ENCODE results near the gene DHRS12. TPM values are rescaled to one million over a fixed set of nuclear protein-coding genes. Genes with fewer than 3 reads are reported as not detected.

The DHRS12 gene
- total RNA-seq, 3 donors from 2014 or later (not counting 1 experiment from before 2014, with no cell fraction given), result 7.0 to 11.7 (median 10.4) TPM

DNA sequence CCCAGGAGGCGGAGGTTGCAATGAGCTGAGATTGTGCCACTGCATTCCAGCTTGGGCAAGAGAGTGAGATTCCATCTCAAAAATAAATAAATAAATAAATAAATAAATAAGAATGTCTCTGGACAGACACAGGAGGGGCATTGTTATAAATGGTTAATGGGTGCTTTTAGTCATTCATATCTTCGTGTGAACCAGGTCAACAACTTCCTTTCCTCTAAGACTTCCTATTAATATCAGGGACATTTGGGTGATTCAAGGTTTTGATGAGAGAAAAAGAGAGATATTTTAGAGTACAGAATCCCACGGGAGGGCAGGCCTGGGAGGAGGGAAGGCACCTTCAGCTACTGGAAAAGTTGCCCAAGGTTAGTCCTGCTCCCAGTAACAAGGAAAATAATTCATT lies 23.9 kb downstream of the DHRS12 start:
- Histone ChIP-seq H3K27me3 (ENCODE audit: control insufficient read depth, insufficient read depth, low read length) (no peaks in the 10 kb centered on the region), H3K4me1 (ENCODE audit: control insufficient read depth, insufficient read depth, low read length) (peaks cover 5% of the 10 kb centered on the region), H3K27ac (ENCODE audit: low read length) (no peak overlapping the region), H3K4me3 (ENCODE audit: low read length) (no peak overlapping the region), H3K36me3 (ENCODE audit: control insufficient read depth, insufficient read depth, low read length) (no peaks in the 10 kb centered on the region), H3K9me3 (ENCODE audit: control insufficient read depth, insufficient read depth, low read length) (no peaks in the 10 kb centered on the region)
- Mint-ChIP-seq H3K4me1 (peaks cover 8 to 13% of the 10 kb centered on the region in 2 donors), H3K27me3 (ENCODE audit: low read depth in 2 of 2) (peaks cover 0 to 4% of the 10 kb centered on the region in 2 donors), H3K27ac (no peak overlapping the region), H3K9me3 (no peaks in the 10 kb centered on the region), H3K4me3 (no peak overlapping the region), H3K36me3 (no peaks in the 10 kb centered on the region)
- WGBS (ENCODE audit: insufficient coverage), result 90% methylated on average over 2 of the region's 3 CpGs
- DNase-seq, result no peak
- no peak for ATAC-seq
- TF ChIP-seq, protein P1, sequence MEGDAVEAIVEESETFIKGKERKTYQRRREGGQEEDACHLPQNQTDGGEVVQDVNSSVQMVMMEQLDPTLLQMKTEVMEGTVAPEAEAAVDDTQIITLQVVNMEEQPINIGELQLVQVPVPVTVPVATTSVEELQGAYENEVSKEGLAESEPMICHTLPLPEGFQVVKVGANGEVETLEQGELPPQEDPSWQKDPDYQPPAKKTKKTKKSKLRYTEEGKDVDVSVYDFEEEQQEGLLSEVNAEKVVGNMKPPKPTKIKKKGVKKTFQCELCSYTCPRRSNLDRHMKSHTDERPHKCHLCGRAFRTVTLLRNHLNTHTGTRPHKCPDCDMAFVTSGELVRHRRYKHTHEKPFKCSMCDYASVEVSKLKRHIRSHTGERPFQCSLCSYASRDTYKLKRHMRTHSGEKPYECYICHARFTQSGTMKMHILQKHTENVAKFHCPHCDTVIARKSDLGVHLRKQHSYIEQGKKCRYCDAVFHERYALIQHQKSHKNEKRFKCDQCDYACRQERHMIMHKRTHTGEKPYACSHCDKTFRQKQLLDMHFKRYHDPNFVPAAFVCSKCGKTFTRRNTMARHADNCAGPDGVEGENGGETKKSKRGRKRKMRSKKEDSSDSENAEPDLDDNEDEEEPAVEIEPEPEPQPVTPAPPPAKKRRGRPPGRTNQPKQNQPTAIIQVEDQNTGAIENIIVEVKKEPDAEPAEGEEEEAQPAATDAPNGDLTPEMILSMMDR (IDR thresholded peaks at IDR 0.05), result no peak
- intact Hi-C loops (cut with micrococcal nuclease), result no loop called here

DNA sequence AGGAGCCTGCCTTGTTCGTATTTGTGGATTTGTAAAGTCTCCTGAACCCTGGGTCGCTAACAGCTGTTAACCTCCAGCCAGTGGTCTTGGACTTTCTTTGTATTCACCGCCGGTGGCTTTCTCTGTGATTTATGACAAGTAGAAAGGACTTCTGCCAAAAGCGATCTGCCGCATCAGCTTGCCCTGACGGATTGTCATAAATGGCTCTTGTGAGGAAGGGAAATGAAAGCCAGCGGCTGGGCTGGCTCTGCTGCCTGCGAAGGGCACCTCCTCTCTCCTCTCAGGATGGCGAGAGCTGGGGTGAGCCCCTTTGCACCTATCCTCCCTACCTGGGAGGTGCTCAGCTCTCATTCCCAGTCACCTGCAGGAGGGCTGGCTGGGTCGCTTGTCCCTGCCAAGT lies 25.6 kb downstream of the DHRS12 start:
- WGBS (ENCODE audit: insufficient coverage), result 39% methylated on average over 11 of the region's 11 CpGs
- H3K9me3 Mint-ChIP-seq, result no peaks in the 10 kb centered on the region

DNA sequence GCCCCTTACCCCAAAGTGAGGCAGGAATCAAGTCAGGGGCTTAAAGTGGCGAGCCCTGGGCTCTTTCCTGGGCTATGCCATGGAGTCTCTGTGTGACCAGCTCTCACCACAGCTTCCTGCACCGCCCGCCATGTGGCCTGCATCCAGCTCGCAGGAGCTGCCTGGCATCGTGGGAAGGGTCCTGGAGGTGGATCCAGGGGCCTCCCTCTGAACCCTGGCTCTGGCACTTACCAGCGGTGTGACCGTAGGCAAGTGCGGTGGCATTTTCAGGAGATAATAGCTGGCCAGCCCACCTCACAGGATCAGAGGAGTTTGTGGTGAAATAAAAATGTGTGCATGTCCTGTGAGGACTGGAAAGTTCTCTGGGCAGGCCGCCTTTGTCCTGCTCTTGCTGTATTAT lies 26.0 kb downstream of the DHRS12 start:
- peaks cover 5% of the 10 kb centered on the region for H3K4me1 ChIP-seq (ENCODE audit: control insufficient read depth, insufficient read depth, low read length)
- no peak for DNase-seq
- no peaks in the 10 kb centered on the region for H3K27me3 ChIP-seq (ENCODE audit: control insufficient read depth, insufficient read depth, low read length)
- Mint-ChIP-seq H3K27ac (peak overlapping the region in 1 of 2 donors; percentile 44), H3K36me3 (no peaks in the 10 kb centered on the region), H3K27me3 (ENCODE audit: low read depth in 2 of 2) (peaks cover 0 to 4% of the 10 kb centered on the region in 2 donors), H3K9me3 (no peaks in the 10 kb centered on the region), H3K4me3 (no peak overlapping the region), H3K4me1 (peaks cover 8 to 13% of the 10 kb centered on the region in 2 donors)
- intact Hi-C loops (cut with micrococcal nuclease), result no loop called here
- ATAC-seq, result no peak
- no peak overlapping the region for H3K27ac ChIP-seq (ENCODE audit: low read length)
- 64% methylated on average over 9 of the region's 9 CpGs for WGBS (ENCODE audit: insufficient coverage)
- no peak overlapping the region for H3K4me3 ChIP-seq (ENCODE audit: low read length)
- no peaks in the 10 kb centered on the region for H3K9me3 ChIP-seq (ENCODE audit: control insufficient read depth, insufficient read depth, low read length)
- TF ChIP-seq, protein P1 (IDR thresholded peaks at IDR 0.05), result no peak
- no peaks in the 10 kb centered on the region for H3K36me3 ChIP-seq (ENCODE audit: control insufficient read depth, insufficient read depth, low read length)

More for the DNA sequence above, 25.6 kb downstream of the DHRS12 start:
- H3K4me3 ChIP-seq (ENCODE audit: low read length), result no peak overlapping the region
- no peaks in the 10 kb centered on the region for H3K36me3 Mint-ChIP-seq
- peaks cover 0 to 4% of the 10 kb centered on the region in 2 donors for H3K27me3 Mint-ChIP-seq (ENCODE audit: low read depth in 2 of 2)
- peak overlapping the region in 1 of 2 donors; percentile 44 for H3K27ac Mint-ChIP-seq
- peaks cover 8 to 13% of the 10 kb centered on the region in 2 donors for H3K4me1 Mint-ChIP-seq
- peaks cover 5% of the 10 kb centered on the region for H3K4me1 ChIP-seq (ENCODE audit: control insufficient read depth, insufficient read depth, low read length)
- no peaks in the 10 kb centered on the region for H3K9me3 ChIP-seq (ENCODE audit: control insufficient read depth, insufficient read depth, low read length)
- no peak overlapping the region for H3K27ac ChIP-seq (ENCODE audit: low read length)
- intact Hi-C loops (cut with micrococcal nuclease), result no loop called here
- H3K4me3 Mint-ChIP-seq, result no peak overlapping the region
- no peak for ATAC-seq
- TF ChIP-seq, protein P1 (IDR thresholded peaks at IDR 0.05), result no peak
- no peaks in the 10 kb centered on the region for H3K27me3 ChIP-seq (ENCODE audit: control insufficient read depth, insufficient read depth, low read length)
- DNase-seq, result no peak
- H3K36me3 ChIP-seq (ENCODE audit: control insufficient read depth, insufficient read depth, low read length), result no peaks in the 10 kb centered on the region

DNA sequence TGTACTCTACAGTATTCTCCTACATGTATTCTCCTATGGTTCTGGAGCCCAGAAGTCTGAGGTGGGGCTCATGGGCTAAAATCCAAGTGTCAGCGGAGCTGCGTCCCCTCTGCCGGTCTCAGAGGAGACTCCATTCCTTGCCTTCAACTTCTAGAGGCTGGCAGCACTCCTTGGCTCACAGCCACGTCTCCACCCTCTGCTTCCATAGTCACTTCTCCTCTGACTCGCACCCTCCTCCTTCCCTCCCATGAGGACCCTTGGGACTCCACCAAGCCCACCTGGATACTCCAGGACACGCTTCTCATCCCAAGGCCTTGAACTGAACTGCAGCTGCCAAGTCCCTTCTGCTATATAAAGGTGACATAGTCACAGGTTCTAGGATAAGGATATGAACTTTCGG lies 27.8 kb downstream of the DHRS12 start:
- Histone ChIP-seq H3K27ac (ENCODE audit: low read length) (no peak overlapping the region), H3K36me3 (ENCODE audit: control insufficient read depth, insufficient read depth, low read length) (no peaks in the 10 kb centered on the region), H3K9me3 (ENCODE audit: control insufficient read depth, insufficient read depth, low read length) (no peaks in the 10 kb centered on the region), H3K4me1 (ENCODE audit: control insufficient read depth, insufficient read depth, low read length) (peaks cover 5% of the 10 kb centered on the region), H3K27me3 (ENCODE audit: control insufficient read depth, insufficient read depth, low read length) (no peaks in the 10 kb centered on the region), H3K4me3 (ENCODE audit: low read length) (no peak overlapping the region)
- DNase-seq, result no peak
- 90% methylated on average over 7 of the region's 7 CpGs for WGBS (ENCODE audit: insufficient coverage)
- intact Hi-C loops (cut with micrococcal nuclease), result no loop called here
- Mint-ChIP-seq H3K4me3 (no peak overlapping the region), H3K9me3 (no peaks in the 10 kb centered on the region), H3K4me1 (peaks cover 8 to 9% of the 10 kb centered on the region in 2 donors), H3K27ac (no peak overlapping the region), H3K27me3 (ENCODE audit: low read depth in 2 of 2) (peaks cover 0 to 4% of the 10 kb centered on the region in 2 donors), H3K36me3 (no peaks in the 10 kb centered on the region)
- TF ChIP-seq, protein P1 (IDR thresholded peaks at IDR 0.05), result no peak
- no peak for ATAC-seq
